Daoy (cell line): ENCODE results near the gene GDPD4. TPM values are rescaled to one million over a fixed set of nuclear protein-coding genes. Genes with fewer than 3 reads are reported as not detected.

Experiments used
- DNase-seq: peaks from one replicate; pipeline ENCODE4 v3.0.0-alpha.2; 2015; ENCODE audit warnings: low read depth
- total RNA-seq: library from RNA; depleted of rRNA; stranded (reverse); fragments of >200 nt; shearing (Covaris generic); gene quantifications from 2 replicates; pipeline ENCODE4 v1.2.3, GENCODE V29; 2014

Gene GDPD4
- total RNA-seq, 1 experiment from 2014 or later, result not detected

DNA sequence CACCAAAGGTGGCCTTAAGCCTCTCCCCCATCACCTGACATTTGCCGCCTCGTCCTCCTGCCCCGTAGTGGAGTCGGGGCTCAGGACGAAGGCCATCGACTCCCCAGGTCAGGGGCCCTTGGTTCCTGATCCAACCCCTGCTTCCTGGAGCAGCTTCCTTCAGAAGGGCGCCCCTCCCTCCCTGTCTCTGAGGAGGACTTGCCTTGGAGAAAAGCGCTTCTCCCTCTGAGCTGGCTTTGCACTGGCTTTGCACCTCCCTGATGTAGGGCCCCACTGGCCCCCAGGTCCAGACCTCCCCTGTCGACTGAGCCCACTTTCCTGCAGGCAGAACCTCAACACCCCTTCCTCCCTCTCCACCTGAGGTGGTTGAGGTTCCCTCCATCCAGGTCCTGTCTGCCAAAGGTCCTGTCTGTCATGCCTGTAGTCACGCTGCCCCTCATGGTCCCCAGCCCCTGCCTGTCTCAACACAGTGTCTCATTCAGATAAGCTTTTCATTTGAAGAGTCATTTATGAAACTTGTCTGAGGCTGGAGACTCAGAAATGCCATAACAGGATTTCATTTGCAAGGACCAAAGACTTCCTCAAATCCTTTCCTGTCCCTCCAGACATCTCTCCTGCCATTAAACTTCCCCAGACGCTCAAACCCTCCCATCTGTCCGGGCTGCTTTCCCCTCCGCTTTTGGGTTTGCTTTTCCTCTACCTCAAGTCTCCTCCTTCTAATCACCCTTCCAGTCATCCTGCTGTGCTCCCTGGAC lies 95.0 kb downstream of the GDPD4 start:
- peak; percentile 0 for DNase-seq

DNA sequence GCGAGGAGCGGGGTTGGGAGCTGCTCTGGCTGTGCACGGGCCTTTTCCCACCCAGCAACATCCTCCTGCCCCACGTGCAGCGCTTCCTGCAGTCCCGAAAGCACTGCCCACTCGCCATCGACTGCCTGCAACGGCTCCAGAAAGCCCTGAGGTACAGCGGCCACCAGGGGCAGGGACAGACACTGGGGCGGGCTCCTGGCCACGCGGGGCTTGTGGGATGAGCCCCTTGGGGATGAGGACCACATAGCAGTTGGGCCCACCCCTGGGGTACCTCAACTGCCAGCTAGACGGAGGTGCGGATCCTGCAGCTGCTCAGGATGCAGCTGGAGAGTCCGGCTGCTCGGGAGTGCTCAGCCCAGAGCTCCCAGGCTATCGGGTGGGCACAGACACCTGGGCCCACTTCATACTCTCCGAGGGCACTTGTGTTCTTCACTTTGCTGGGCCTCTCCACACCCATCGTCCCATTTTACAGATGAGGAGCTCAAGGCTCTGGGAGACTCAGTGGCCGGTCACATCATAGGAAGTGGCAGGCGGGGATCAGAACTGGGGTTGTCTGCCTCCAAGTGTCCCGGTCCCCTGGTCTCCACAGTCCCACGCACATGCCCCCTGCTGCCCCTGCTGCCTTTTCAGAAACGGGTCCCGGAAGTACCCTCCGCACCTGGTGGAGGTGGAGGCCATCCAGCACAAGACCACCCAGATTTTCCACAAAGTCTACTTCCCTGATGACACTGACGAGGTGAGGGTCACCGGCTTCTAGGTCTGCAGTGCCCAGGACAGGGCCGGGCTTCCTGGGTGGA lies 95.8 kb downstream of the GDPD4 start:
- peak; percentile 4 for DNase-seq

DNA sequence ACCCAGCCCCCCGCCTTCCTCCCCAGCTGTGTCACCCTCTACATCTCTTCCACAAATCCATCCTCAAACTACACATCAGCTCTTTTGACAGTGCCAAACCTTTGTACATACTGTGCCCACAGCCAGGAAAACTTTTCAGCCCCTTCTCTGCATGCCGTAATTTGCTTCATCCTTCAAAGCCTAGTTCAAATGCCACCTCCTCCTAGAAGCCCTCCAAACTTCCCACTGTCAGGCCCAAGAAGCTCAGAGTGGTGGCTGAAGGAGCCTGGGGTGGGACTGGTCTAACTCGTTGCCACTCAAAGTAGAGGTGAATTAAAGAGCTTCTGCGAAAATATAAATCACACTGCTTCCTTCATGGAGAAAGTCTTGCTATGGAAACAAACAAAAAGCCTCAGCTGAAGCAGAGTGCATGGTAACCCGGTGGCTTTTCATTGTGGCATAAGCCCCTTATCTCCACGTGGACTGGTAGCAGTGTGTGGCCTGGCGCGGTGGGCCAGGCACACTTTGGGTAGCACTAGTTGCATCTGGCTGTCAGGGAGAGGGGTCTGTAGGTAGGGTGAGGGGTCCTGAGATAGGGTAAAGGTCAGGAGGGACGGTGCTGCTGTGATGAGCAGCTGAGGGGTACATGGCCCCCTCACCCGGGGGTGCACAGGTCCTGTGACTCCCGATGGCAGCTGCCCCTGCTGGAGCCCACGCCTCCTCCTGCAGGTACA lies 96.6 kb downstream of the GDPD4 start:
- DNase-seq, result no peak

DNA sequence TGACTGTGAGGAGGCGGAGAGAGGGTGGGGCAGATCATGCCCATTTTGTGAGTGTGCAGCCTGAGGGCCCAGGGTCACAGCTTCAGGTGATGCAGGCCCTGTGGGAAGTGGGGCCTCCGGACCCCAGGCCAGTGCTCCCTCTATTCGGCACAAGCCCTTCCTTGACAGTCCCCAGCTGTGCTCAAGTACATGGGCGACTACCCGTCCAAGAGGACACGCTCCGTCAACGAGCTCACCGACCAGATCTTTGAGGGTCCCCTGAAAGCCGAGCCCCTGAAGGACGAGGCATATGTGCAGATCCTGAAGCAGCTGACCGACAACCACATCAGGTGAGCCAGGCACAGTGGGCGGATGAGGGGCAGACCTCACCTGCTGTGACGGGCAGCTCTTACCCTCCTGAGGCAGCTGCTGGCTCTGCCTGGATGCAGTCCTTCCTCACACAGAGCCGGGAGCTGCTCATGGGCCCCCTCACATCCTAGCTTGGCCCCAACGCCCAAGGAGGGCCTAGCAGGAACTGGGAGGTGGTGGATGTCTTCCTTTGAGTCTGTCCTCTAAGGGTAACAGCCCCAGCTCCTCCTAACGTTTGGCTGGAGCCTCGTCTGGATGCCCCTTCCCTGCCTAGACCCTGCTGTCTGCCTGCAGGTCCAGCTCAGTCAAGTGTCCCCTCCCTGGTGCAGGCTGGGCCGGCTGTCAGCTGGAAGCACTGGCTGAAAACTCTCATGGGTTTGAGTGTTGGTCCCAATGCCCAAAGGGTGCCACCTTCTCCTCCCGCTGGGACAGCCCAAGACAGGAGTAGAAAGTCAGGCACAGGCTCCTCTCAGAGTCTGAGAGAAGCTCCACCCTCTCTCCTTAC lies 97.4 kb downstream of the GDPD4 start:
- DNase-seq, result no peak

DNA sequence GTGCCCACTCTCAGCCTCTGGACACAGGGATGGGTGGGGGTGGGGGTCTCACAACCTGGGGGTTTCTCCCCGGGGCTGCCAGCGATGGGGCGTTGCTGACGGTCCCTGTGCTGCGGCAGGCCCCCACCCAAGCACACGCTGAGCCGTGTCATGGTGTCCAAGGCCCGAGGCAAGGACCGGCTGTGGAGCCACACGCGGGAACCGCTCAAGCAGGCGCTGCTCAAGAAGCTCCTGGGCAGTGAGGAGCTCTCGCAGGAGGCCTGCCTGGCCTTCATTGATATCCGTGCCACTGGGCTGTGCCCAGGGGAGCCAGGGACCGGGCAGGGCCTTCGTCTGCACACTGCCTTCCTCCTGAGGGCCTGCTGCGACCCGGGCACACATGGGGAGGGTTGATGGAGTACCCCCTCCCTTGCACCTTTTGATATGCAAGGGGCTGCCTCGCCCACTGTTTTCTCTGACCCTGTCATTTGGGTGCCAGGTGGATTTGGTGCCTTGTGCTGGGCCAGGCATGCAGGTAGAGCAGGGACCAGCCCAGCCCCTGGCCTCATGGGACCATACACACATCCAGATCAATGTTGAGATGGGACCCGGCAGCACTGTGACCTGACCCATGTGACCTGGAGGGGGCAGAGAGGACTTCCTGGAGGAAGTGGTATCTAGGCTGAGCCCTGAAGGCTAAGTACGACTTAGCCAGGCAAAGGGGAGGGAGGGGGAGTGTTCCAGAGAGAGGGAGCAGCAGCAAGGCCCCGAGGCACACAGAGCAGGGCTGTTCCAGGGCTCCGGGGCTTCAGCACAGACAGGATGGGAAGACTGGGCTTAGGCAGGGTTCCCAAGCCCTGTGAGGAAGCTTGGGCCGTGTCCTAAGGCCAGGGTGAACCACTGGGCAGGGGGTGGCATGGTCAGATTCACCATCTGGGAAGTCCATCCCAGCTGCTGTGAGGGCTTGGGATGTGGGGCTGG lies 98.3 kb downstream of the GDPD4 start:
- no peak for DNase-seq

DNA sequence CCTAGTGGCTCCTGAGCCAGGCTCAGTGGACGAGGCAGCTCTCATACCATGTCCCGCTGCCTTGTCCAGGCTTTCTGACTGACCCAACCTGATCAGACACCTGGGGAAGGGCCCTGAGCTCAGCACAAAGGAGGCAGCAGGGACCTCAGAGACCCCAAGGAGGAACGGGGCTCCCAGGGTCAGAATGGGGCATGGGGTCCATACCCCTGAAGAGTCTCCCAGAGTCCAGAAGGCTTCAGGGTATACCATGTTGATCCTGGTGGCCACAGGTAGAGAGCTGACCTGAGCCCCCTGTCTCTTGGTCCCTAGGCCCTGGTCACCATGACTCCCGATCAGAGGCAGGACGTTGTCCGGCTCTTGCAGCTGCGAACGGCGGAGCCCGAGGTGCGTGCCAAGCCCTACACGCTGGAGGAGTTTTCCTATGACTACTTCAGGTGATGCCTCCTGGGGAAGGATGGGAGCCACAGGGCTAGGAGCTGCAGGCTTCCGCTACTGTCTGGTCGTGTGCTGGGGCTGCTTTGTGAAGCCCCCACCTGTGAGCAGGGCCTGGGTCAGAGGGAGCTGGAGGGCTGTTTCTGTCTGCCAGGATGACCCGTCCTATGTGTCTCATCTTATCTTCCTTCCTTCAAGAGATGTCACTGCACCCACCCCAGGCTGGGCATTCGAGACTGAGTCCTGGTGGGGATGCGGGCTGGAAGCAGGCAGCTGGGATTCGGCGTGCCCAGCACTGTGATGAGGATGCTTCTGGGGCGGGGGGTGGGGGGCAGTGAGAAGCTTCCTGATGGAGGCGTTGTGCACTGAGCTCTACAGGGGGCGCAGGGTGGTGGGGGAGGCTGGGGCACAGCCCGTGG lies 99.3 kb downstream of the GDPD4 start:
- DNase-seq, result no peak

DNA sequence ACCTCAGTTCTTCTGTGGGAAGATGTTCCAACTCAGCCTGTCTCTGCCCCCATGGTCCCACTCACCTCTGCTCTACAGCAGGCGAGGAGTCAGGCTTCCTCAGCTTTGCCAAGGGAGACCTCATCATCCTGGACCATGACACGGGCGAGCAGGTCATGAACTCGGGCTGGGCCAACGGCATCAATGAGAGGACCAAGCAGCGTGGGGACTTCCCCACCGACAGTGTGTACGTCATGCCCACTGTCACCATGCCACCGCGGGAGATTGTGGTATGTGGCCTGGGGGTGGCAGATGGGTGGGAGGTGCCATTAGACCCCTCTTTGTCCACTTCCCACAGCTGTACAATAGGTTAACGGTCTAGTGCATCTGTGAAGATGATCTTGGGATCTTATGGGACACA lies 100.1 kb downstream of the GDPD4 start:
- no peak for DNase-seq

DNA sequence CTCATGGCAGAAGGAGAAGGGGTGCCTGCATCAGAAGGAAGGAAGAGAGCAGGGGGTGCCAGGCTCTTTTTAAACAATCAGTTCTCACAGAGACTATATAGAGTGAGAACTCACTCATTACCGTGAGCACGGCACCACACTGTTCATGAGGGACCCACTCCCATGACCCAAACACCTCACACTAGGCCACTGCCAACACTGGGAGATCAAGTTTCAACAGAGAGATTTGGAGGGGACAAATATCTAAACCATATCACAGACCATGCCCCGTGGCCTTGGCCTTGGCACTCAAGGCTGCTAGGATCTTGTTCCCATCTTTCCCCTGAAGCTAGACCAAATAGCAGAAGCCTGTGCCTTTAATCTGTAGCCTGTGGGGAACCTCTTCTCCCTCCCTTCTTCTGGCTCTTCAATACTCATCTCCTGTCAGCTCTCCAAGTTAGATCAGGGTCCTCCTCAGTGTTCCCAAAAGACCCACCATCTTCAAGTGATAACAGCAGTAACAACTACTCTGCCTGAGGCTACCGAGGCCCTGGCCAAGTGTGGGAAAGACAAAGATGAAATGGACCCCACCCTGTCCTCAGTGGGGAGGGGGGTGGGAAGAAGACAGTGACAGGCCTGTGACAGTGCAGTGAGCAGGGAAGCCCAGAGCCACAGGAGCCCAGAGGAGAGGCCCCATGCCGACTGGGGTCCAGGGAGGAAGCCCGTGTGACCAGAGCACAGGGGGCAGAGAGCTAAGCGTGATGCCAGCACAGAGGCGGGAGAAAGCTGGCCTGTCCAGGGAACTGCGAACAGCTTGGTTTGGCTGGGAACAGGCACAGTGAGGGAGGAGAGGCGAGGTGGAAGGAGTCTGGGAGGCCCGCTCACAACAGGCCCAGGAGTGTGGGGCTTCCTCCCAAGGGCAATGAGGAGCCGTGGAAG lies 100.9 kb downstream of the GDPD4 start:
- DNase-seq, result no peak

DNA sequence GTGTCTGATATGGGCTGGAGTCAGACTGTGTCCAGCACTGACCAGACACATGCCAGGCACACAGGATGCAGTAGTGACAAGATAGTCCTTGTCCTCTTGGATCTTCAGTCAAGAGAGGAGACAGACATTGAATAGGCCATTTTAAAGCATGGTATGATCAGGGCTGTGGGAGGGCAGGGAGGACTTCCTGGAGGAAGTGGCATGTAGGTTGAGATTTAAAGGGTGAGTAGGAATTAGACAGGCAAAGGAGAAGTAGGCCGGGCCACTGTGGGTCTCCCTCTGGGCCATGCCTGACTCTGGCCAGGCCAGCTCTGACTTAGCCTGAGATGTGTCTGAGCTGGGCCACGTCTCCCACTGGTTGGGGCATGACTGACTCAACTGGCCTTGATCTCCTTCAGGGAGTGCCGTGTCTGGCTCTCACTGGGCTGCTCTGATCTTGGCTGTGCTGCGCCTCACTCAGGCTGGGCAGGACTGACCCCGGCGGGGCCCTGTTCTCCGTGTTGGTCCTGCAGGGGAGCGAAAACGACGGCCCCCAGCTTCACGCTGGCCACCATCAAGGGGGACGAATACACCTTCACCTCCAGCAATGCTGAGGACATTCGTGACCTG lies 102.2 kb downstream of the GDPD4 start:
- no peak for DNase-seq

DNA sequence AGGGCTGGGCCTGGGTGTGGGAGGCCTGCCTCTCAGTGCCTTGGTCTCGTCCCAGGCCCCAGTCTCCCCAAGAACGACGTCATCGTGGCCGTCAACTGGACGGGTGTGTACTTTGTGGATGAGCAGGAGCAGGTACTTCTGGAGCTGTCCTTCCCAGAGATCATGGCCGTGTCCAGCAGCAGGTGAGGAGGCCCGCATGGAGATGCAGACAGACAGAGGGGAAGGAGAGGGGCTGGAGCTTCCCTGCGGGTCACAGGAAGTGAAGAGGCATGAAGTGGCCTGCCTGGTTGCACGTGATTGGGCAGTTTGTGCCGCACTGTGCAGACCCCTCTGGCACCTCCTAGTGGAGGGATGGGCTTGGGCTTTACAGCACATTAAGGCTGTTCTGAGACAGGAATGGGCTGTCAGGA lies 103.0 kb downstream of the GDPD4 start:
- peak; percentile 51 for DNase-seq

DNA sequence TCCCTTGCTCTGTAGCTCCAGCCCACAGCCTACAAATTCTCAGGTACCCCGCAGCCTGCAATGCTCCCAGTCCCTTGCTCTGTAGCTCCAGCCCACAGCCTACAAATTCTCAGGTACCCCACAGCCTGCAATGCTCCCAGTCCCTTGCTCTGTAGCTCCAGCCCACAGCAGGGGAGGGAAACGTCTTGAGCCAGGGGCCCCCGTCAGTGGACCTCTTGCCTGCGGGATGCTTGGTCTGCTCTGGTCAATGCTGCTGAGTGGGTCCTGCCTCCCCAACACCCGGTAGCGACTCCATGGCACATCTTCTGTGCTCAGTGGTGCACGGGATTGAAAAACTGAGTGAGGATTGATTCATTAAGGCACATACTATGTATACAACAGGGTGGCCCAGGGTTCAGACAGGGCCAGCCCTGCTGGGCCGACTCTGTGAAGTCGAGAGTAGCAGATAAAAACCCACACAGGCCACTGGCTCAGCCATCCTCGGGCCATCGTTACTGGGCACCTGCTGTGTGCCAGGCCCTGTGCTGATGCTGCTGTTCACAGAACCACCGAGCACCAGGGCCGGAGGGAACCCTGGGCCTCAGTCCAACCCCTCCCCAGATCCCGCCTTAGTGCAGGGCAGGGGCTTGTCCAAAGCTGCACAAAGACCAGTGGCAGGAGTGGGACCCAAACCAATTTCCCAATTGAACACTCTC lies 103.7 kb downstream of the GDPD4 start:
- DNase-seq, result no peak

DNA sequence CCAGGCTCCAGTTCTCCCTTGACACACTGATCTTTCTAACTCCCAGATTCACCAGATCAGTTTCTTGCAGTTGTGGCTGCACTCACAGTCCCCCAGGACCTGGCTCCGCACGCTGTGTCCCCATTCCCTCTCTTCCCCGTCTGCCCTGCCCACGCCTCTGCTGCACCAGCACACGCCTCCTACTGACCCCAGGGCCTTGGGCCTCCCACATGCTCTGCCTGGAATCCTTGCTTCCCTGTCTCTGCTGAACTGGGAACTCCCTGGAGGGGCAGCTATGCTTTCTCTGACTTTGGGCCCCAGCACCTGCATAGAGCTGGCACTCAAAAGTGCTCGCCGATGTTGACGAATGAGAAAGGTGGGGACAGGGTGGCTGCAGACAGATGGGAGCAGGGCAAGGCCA lies 104.5 kb downstream of the GDPD4 start:
- DNase-seq, result no peak

DNA sequence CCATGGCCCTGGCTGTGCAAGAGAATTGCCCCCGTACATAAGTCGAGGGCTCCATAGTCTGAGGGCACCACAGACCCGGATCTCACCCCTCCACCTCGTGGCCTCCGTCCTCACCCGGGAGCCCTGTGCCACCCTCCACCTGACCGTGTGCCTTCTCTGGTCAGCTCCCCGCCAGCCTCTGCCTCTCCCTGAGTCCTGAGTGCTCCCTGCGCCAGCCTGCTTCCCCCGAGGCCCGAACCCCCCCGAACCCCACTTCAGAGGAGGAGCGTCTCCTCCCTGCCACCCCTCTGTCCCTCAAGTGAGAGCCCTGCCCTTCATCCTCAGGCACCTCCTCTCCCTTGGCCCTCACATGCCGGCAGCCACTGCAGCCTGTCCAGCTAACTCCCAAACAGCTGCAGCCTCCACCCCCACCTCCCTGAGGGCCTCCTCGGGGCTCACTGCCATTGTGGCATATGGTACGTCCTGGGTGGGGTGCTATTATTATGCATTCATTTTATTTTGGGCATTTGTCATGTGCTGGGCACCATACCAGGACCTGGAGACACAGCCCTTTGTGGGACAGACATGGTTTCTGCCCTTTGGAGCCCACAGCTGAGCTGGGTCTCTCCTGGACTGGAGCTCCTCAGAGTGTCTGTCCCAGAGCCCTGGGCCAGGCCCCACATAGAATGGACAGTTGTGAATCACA lies 106.3 kb downstream of the GDPD4 start:
- DNase-seq, result no peak

DNA sequence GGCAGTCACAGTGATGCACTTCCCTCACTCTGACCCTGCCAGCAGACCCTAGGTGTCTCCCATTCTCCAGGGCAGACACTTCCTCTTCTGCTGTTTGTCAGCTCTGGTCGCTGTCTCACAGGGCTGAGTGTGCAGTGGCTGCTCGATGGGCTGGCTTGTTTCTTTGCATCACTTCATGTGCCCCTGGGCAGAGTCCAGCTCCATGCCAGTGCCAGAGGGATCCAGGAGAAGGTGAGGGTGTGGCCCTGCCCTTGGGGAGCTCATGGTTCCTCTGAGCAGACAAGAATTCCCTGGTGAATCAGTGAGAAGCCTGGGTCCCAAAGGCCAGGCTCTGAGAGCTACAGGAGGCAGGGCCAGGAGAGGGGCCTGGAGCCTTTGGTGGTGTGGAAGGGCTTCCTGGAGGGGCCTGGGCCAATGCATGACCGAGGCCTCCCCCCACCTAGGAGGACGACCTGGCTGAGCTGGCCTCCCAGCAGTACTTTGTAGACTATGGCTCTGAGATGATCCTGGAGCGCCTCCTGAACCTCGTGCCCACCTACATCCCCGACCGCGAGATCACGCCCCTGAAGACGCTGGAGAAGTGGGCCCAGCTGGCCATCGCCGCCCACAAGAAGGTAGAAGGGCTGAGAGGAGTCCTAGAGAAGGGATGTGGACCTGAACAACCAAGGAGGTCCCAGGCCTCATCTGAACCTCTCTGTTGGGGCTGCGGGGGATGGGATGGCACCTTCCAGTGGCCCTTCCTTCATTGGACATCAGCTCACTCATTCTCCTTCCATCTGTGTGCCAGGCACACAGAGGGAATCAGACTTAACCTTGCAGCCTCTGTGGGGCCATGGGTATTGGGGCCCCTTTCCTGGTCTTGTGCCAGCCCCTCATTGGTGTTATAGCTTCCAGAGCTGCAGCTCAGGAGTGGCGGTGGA lies 107.3 kb downstream of the GDPD4 start:
- no peak for DNase-seq

DNA sequence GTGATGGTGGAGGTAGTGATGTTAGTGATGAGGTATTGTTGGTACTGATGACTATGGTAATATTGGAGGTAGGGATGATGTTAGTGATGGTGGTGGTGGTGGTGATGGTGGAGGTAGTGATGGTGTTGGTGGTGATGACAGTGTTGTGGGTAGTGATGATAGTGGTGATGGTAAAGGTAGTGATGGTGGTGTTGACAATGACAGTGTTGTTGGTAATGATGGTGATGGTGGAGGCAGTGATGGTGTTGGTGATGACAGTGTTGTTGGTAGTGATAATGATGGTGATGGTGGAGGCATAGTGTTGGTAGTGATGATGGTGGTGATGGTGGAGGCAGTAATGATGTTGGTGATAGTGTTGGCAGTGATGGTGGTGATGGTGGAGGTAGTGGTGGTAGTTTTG lies 108.3 kb downstream of the GDPD4 start:
- DNase-seq, result no peak
